ENCODE measurements around the gene ZCCHC3.

The ZCCHC3 gene

GRCh38 chr20:259981-260380 lies 37.4 kb upstream of the ZCCHC3 start:
- DNase-seq (ENCODE audit: low read depth in 2 of 2), result no peak
- H3K4me3 ChIP-seq (replicated peaks in 1 of 2; ENCODE audit: low read depth in 2 of 2, low read length in 2 of 2), result no peak overlapping the region
- no peak for TF ChIP-seq CTCF (IDR thresholded peaks at IDR 0.05; ENCODE audit: low read depth, low read length)

GRCh38 chr20:263701-264100 lies 33.7 kb upstream of the ZCCHC3 start:
- no peak overlapping the region for H3K4me3 ChIP-seq (replicated peaks in 1 of 2; ENCODE audit: low read depth in 2 of 2, low read length in 2 of 2)
- TF ChIP-seq CTCF (IDR thresholded peaks at IDR 0.05; ENCODE audit: low read depth, low read length), result no peak
- no peak for DNase-seq (ENCODE audit: low read depth in 2 of 2)

- peak; percentile 79 to 83 for DNase-seq (ENCODE audit: low read depth in 2 of 2)
- peak; percentile 97 for TF ChIP-seq CTCF (IDR thresholded peaks at IDR 0.05; ENCODE audit: low read depth, low read length)
- peak overlapping the region; percentile 56 to 59 for H3K4me3 ChIP-seq (replicated peaks in 1 of 2; ENCODE audit: low read depth in 2 of 2, low read length in 2 of 2)
Measured at GRCh38 chr20:266596-267562, 30.5 kb upstream of the ZCCHC3 start.

- TF ChIP-seq CTCF (IDR thresholded peaks at IDR 0.05; ENCODE audit: low read depth, low read length), result no peak
- no peak for DNase-seq (ENCODE audit: low read depth in 2 of 2)
- no peak overlapping the region for H3K4me3 ChIP-seq (replicated peaks in 1 of 2; ENCODE audit: low read depth in 2 of 2, low read length in 2 of 2)
Measured at GRCh38 chr20:270517-270916, 26.9 kb upstream of the ZCCHC3 start.

GRCh38 chr20:271069-271468 lies 26.3 kb upstream of the ZCCHC3 start:
- no peak overlapping the region for H3K4me3 ChIP-seq (replicated peaks in 1 of 2; ENCODE audit: low read depth in 2 of 2, low read length in 2 of 2)
- TF ChIP-seq CTCF (IDR thresholded peaks at IDR 0.05; ENCODE audit: low read depth, low read length), result no peak
- DNase-seq (ENCODE audit: low read depth in 2 of 2), result no peak

GRCh38 chr20:271528-271927 lies 25.8 kb upstream of the ZCCHC3 start:
- no peak for DNase-seq (ENCODE audit: low read depth in 2 of 2)
- TF ChIP-seq CTCF (IDR thresholded peaks at IDR 0.05; ENCODE audit: low read depth, low read length), result no peak
- no peak overlapping the region for H3K4me3 ChIP-seq (replicated peaks in 1 of 2; ENCODE audit: low read depth in 2 of 2, low read length in 2 of 2)

Data from cardiac fibroblast (primary cell).